Lower leg skin (tissue), 4 donors: ENCODE results near the gene PSPN. TPM values are rescaled to one million over a fixed set of nuclear protein-coding genes. Genes with fewer than 3 reads are reported as not detected.

Experiments used
- DNase-seq, 2 donors: peaks; one replicate each; pipeline ENCODE4 v3.0.0-alpha.2; 2019; ENCODE audit warnings: low spot score in 2 of 2
- H3K4me3 ChIP-seq: fragments of 200-600 bp; sonication (generic); 2 replicates; pipeline ENCODE4 v1.5.1; 2017; ENCODE audit warnings: mild to moderate bottlenecking, low read depth; ENCODE audit not compliant: poor library complexity, severe bottlenecking
- CTCF ChIP-seq, 3 donors: fragments of 450-650 bp; IDR thresholded peaks; one replicate each; pipeline ENCODE4 v1.5.1; 2016; ENCODE audit warnings: antibody characterized with exemption in 3 of 3, mild to moderate bottlenecking in 3 of 3, moderate library complexity in 2 of 3
- POLR2A ChIP-seq, 2 donors: fragments of 450-650 bp; IDR thresholded peaks; one replicate each; pipeline ENCODE4 v1.6.1; 2016 to 2017; ENCODE audit warnings: antibody characterized with exemption in 2 of 2, mild to moderate bottlenecking in 1 of 2, moderate library complexity in 1 of 2
- WGBS, 2 donors: methylation state at CpG; one replicate each; pipeline ENCODE4 v1.1.5; 2018; 5-methylcytosine and 5-hydroxymethylcytosine counted together
- intact Hi-C: fragments of 100-400 bp; cut with DNase I; formaldehyde crosslinking; loops from one replicate; pipeline ENCODE4 v1.15.0; 2023; ENCODE audit warnings: low total_unique reads
- total RNA-seq, 4 donors: library from RNA; depleted of rRNA; stranded (reverse); fragments of >200 nt; gene quantifications; one replicate each; pipeline ENCODE4 v1.1.0, GENCODE V29; 2016

The PSPN gene
- total RNA-seq, 4 donors from 2014 or later = 0.47 to 0.68 (median 0.62) TPM

- H3K4me3 ChIP-seq = no peak overlapping the region
- no peak for DNase-seq
- TF ChIP-seq CTCF (IDR thresholded peaks at IDR 0.05) (no peak), POLR2A (IDR thresholded peaks at IDR 0.05) (no peak)
- WGBS, 2 donors = 93 to 94% methylated on average over 4 of the region's 4 CpGs
- intact Hi-C loops = no loop called here
These were observed 8.6 kb upstream of the PSPN start for GRCh38 chr19:6384381-6384780.

- H3K4me3 ChIP-seq = no peak overlapping the region
- intact Hi-C loops = no loop called here
- no peak for TF ChIP-seq CTCF (IDR thresholded peaks at IDR 0.05)
- no peak for TF ChIP-seq POLR2A (IDR thresholded peaks at IDR 0.05)
- DNase-seq = no peak
- 95% methylated on average over 19 of the region's 19 CpGs for WGBS, 2 donors
These were observed 7.5 kb upstream of the PSPN start for GRCh38 chr19:6383188-6383587.

- WGBS, 2 donors = 95 to 98% methylated on average over 34 to 40 of the region's 40 CpGs
- no peak for TF ChIP-seq POLR2A (IDR thresholded peaks at IDR 0.05)
- no peak for TF ChIP-seq CTCF (IDR thresholded peaks at IDR 0.05)
- H3K4me3 ChIP-seq = no peak overlapping the region
- DNase-seq = no peak
- intact Hi-C loops = no loop called here
These were observed 5.5 kb upstream of the PSPN start for GRCh38 chr19:6381030-6381750.

- no peak for TF ChIP-seq POLR2A (IDR thresholded peaks at IDR 0.05)
- WGBS, 2 donors = 71 to 100% methylated on average over 3 of the region's 3 CpGs
- intact Hi-C loops = no loop called here
- DNase-seq = no peak
- no peak overlapping the region for H3K4me3 ChIP-seq
These were observed 4.0 kb upstream of the PSPN start for GRCh38 chr19:6379744-6380143.

- TF ChIP-seq CTCF (IDR thresholded peaks at IDR 0.05) (no peak), POLR2A (IDR thresholded peaks at IDR 0.05) (no peak)
- 60 to 62% methylated on average over 9 of the region's 9 CpGs for WGBS, 2 donors
- no peak for DNase-seq
- intact Hi-C loops = no loop called here
- no peak overlapping the region for H3K4me3 ChIP-seq
These were observed 2.8 kb upstream of the PSPN start for GRCh38 chr19:6378486-6378885.

GRCh38 chr19:6378041-6378440, 2.3 kb upstream of the PSPN start:
- intact Hi-C loops = no loop called here
- 37 to 43% methylated on average over 6 of the region's 6 CpGs for WGBS, 2 donors

More at GRCh38 chr19:6378041-6378440, 2.3 kb upstream of the PSPN start:
- no peak for DNase-seq
- TF ChIP-seq POLR2A (IDR thresholded peaks at IDR 0.05) = no peak
- TF ChIP-seq CTCF (IDR thresholded peaks at IDR 0.05) = no peak
- no peak overlapping the region for H3K4me3 ChIP-seq
